ENCODE measurements around the gene DPH1.

Gene DPH1

GRCh38 chr17:2049333-2050299, 19.7 kb downstream of the DPH1 start:
- peak in 46 of 51 donors; percentile 38 to 82 (median 64) for DNase-seq

- peak in 40 of 51 donors; percentile 20 to 86 (median 62) for DNase-seq
Measured at GRCh38 chr17:2050300-2051060, 20.5 kb downstream of the DPH1 start.

GRCh38 chr17:2051061-2051932, 21.3 kb downstream of the DPH1 start:
- DNase-seq = peak in 8 of 51 donors; percentile 25 to 55 (median 44)

GRCh38 chr17:2051933-2052559, 22.1 kb downstream of the DPH1 start:
- DNase-seq = no peak

- DNase-seq = peak in 44 of 51 donors; percentile 12 to 81 (median 60)
Measured at GRCh38 chr17:2053380-2054261, 23.7 kb downstream of the DPH1 start.

GRCh38 chr17:2054262-2054511, 24.2 kb downstream of the DPH1 start:
- peak in 2 of 51 donors; percentile 29 to 61 for DNase-seq

- DNase-seq = peak in 41 of 51 donors; percentile 21 to 77 (median 53)
Measured at GRCh38 chr17:2054512-2055291, 24.7 kb downstream of the DPH1 start, which contains the start of gene HIC1. TSS of gene HIC1 (plus strand) at chr17:2055103. CDS start at chr17:2056691, 1,588 bp downstream.

GRCh38 chr17:2055292-2056205, 25.6 kb downstream of the DPH1 start:
- peak in 1 of 51 donors; percentile 34 for DNase-seq

GRCh38 chr17:2056206-2057174, 26.5 kb downstream of the DPH1 start:
- DNase-seq = no peak

- DNase-seq = no peak
Measured at GRCh38 chr17:2057175-2057759, 27.3 kb downstream of the DPH1 start.

GRCh38 chr17:2057760-2058585, 28.0 kb downstream of the DPH1 start:
- no peak for DNase-seq

GRCh38 chr17:2058586-2059546, 28.9 kb downstream of the DPH1 start:
- DNase-seq = peak in 14 of 51 donors; percentile 11 to 45 (median 26)

- no peak for DNase-seq
Measured at GRCh38 chr17:2059547-2060384, 29.8 kb downstream of the DPH1 start.
